GM12878 (cell line): ENCODE data around the gene BMP2K. TPM values are rescaled to one million over a fixed set of nuclear protein-coding genes. Genes with fewer than 3 reads are reported as not detected.

Source experiments
- ATAC-seq: fragments of 200-7000 bp; cut with Tn5 transposase; 3 replicates; pipeline ENCODE4 v1.9.1; 2020; ENCODE audit warnings: mild to moderate bottlenecking, moderate library complexity
- BruUV-seq: library from RNA; stranded (reverse); fragments of 400-500 nt; replicated peaks from 2 replicates; lab custom pipeline; 2021; lab: Mats Ljungman, UMichigan
- CTCF ChIA-PET: fragments of 300-600 bp; sonication (Branson Sonifier 250); formaldehyde crosslinking; extraction: SDS; loops from one replicate; lab custom pipeline; 2021; ENCODE audit warnings: inconsistent platforms; lab: Yijun Ruan, JAX
- POLR2A ChIA-PET: fragments of 350-600 bp; formaldehyde crosslinking; extraction: SDS; loops from one replicate; lab custom pipeline; 2021; ENCODE audit warnings: inconsistent platforms; lab: Charles Lee
- RAD21 ChIA-PET: fragments of 300-600 bp; sonication (Branson Sonifier 250); formaldehyde crosslinking; loops from one replicate; lab custom pipeline; 2023; ENCODE audit warnings: antibody characterized with exemption; ENCODE audit not compliant: unreplicated experiment; lab: Charles Lee
- SMC1A ChIA-PET: fragments of 300-600 bp; sonication (Branson Sonifier 250); formaldehyde crosslinking; loops from one replicate; lab custom pipeline; 2023; ENCODE audit not compliant: unreplicated experiment, uncharacterized antibody; lab: Charles Lee
- DNase-seq: peaks from one replicate; pipeline ENCODE4 v3.0.0-alpha.2; 2011; ENCODE audit warnings: low read depth, low spot score
- FAIRE-seq: peaks from 3 replicates; lab custom pipeline; 2011; peaks lifted over from hg19 to GRCh38; lab: Jason Lieb, UNC
- H2AFZ ChIP-seq: 2 replicates; pipeline ENCODE4 v1.6.0; 2011; ENCODE audit warnings: low read depth, low read length, control low read depth; ENCODE audit not compliant: control insufficient read depth
- H3K27ac ChIP-seq: 2 replicates; pipeline ENCODE4 v1.5.1; 2011; ENCODE audit warnings: control low read depth; ENCODE audit not compliant: control insufficient read depth, insufficient read depth
- H3K27me3 ChIP-seq, 2 experiments: replicated peaks in 1 of 2; 2 replicates each; pipeline versions ENCODE4 v1.6.0 to v1.6.1; 2011; ENCODE audit warnings: low read length in 1 of 2; ENCODE audit not compliant: control insufficient read depth in 2 of 2, insufficient read depth in 2 of 2
- H3K36me3 ChIP-seq, 2 experiments: 2 replicates each; pipeline ENCODE4 v1.5.1; 2011; ENCODE audit warnings: low read length in 1 of 2; ENCODE audit not compliant: control insufficient read depth in 2 of 2, insufficient read depth in 2 of 2
- H3K4me1 ChIP-seq: 2 replicates; pipeline ENCODE4 v1.6.1; 2011; ENCODE audit warnings: mild to moderate bottlenecking, low read length, moderate library complexity, mixed read lengths; ENCODE audit not compliant: control insufficient read depth, insufficient read depth
- H3K4me2 ChIP-seq: 2 replicates; pipeline ENCODE4 v1.6.0; 2011; ENCODE audit warnings: control low read depth; ENCODE audit not compliant: control insufficient read depth, insufficient read depth
- H3K4me3 ChIP-seq: fragments of 200-600 bp; sonication (generic); 2 replicates; pipeline ENCODE4 v1.5.1; 2016
- H3K79me2 ChIP-seq: 2 replicates; pipeline ENCODE4 v1.6.0; 2011; ENCODE audit warnings: low read length; ENCODE audit not compliant: control insufficient read depth, insufficient read depth
- H3K9ac ChIP-seq: 2 replicates; pipeline ENCODE4 v1.8.0; 2011; ENCODE audit warnings: low read length, control low read depth, mixed read lengths; ENCODE audit not compliant: control insufficient read depth, insufficient read depth
- H3K9me3 ChIP-seq: replicated peaks from 3 replicates; pipeline ENCODE4 v1.5.1; 2011; ENCODE audit warnings: mild to moderate bottlenecking, low read length; ENCODE audit not compliant: control insufficient read depth, insufficient read depth
- H4K20me1 ChIP-seq: 2 replicates; pipeline ENCODE4 v1.6.0; 2011; ENCODE audit not compliant: control insufficient read depth, insufficient read depth
- ATF2 ChIP-seq: IDR thresholded peaks from 2 replicates; pipeline ENCODE4 v1.6.1; 2012; ENCODE audit warnings: low read length, inconsistent platforms
- BMI1 ChIP-seq: fragments of 450-650 bp; IDR thresholded peaks from 2 replicates; pipeline ENCODE4 v1.6.1; 2016; ENCODE audit warnings: mild to moderate bottlenecking, moderate library complexity, borderline replicate concordance
- GATAD2B ChIP-seq: fragments of 450-650 bp; conservative IDR thresholded peaks from 2 replicates; pipeline ENCODE4 v1.6.1; 2017; ENCODE audit warnings: low read depth, mild to moderate bottlenecking, moderate library complexity
- HDGF ChIP-seq: fragments of 450-650 bp; IDR thresholded peaks from 2 replicates; pipeline ENCODE4 v1.6.1; 2016; ENCODE audit warnings: antibody characterized with exemption
- IKZF1 ChIP-seq: fragments of 450-650 bp; conservative IDR thresholded peaks from 2 replicates; pipeline ENCODE4 v1.6.1; 2017; ENCODE audit warnings: antibody characterized with exemption, mild to moderate bottlenecking
- IRF4 ChIP-seq: IDR thresholded peaks from 2 replicates; pipeline ENCODE4 v1.6.1; 2011; ENCODE audit warnings: low read depth, low read length
- JUNB ChIP-seq: IDR thresholded peaks from 2 replicates; pipeline ENCODE4 v1.6.1; 2016; ENCODE audit warnings: antibody characterized with exemption, mild to moderate bottlenecking
- JUND ChIP-seq: IDR thresholded peaks from 2 replicates; pipeline ENCODE4 v1.6.1; 2012; ENCODE audit warnings: low read depth, mild to moderate bottlenecking, low read length, improper control_type of control experiment, moderate library complexity
- KLF5 ChIP-seq: fragments of 450-650 bp; IDR thresholded peaks from 2 replicates; pipeline ENCODE4 v1.6.1; 2014; ENCODE audit warnings: mild to moderate bottlenecking; ENCODE audit not compliant: partially characterized antibody
- MEF2A ChIP-seq: IDR thresholded peaks from 2 replicates; pipeline ENCODE4 v1.6.1; 2011; ENCODE audit warnings: low read depth, mild to moderate bottlenecking, low read length, moderate library complexity; ENCODE audit not compliant: insufficient read depth
- MYB ChIP-seq: fragments of 150-350 bp; IDR thresholded peaks from 2 replicates; pipeline ENCODE4 v1.6.1; 2014; ENCODE audit warnings: mild to moderate bottlenecking, low read depth, low read length, borderline replicate concordance
- NBN ChIP-seq: fragments of 450-650 bp; IDR thresholded peaks from 2 replicates; pipeline ENCODE4 v1.6.1; 2016
- PBX3 ChIP-seq: IDR thresholded peaks from 2 replicates; pipeline ENCODE4 v1.6.1; 2011; ENCODE audit warnings: mild to moderate bottlenecking, low read depth, low read length, moderate library complexity; ENCODE audit not compliant: insufficient replicate concordance
- POLR2AphosphoS2 ChIP-seq: IDR thresholded peaks from 2 replicates; pipeline ENCODE4 v1.6.1; 2011; ENCODE audit warnings: low read depth, mild to moderate bottlenecking, low read length, improper control_type of control experiment, moderate library complexity
- POU2F2 ChIP-seq: IDR thresholded peaks from 3 replicates; pipeline ENCODE4 v1.6.1; 2011; ENCODE audit warnings: low read depth, mild to moderate bottlenecking, low read length, borderline replicate concordance
- RUNX3 ChIP-seq: IDR thresholded peaks from 2 replicates; pipeline ENCODE4 v1.6.1; 2012; ENCODE audit warnings: low read length, inconsistent platforms
- SIX5 ChIP-seq: IDR thresholded peaks from 2 replicates; pipeline ENCODE4 v1.6.1; 2011; ENCODE audit warnings: mild to moderate bottlenecking, low read depth, low read length, moderate library complexity; ENCODE audit not compliant: severe bottlenecking
- SMARCA5 ChIP-seq: fragments of 450-650 bp; IDR thresholded peaks from 2 replicates; pipeline ENCODE4 v1.6.1; 2017; ENCODE audit warnings: mild to moderate bottlenecking
- STAT1 ChIP-seq: fragments of 450-650 bp; conservative IDR thresholded peaks from 2 replicates; pipeline ENCODE4 v1.6.1; 2014; ENCODE audit warnings: antibody characterized with exemption, mild to moderate bottlenecking
- USF2 ChIP-seq: IDR thresholded peaks from 2 replicates; pipeline ENCODE4 v1.6.1; 2011; ENCODE audit warnings: low read depth, low read length, improper control_type of control experiment, borderline replicate concordance
- YY1 ChIP-seq: IDR thresholded peaks from 2 replicates; pipeline ENCODE4 v1.6.1; 2011; ENCODE audit warnings: low read depth, mild to moderate bottlenecking, low read length
- WGBS: methylation state at CpG from one replicate; pipeline ENCODE4 v1.1.6; 2016; ENCODE audit warnings: low lambda C conversion rate; ENCODE audit not compliant: insufficient replicate concordance, insufficient coverage; ENCODE audit errors: missing lambda C conversion rate; 5-methylcytosine and 5-hydroxymethylcytosine counted together
- in situ Hi-C: fragments of 300-500 bp; cut with MboI; formaldehyde crosslinking; loops from 9 replicates; pipeline ENCODE4 v1.14.3; 2018; ENCODE audit warnings: mixed read lengths
- intact Hi-C: fragments of 100-400 bp; cut with micrococcal nuclease; formaldehyde crosslinking; loops from one replicate; pipeline ENCODE4 v1.14.2; 2022; ENCODE audit not compliant: unreplicated experiment
- polyA plus RNA-seq, 11 experiments: library from polyadenylated mRNA; depleted of rRNA in 4 of 11; unstranded in 6 of 11; stranded (reverse) in 5 of 11; fragments of >200 nt; fragmentation: Nextera tagmentation in 4 of 11; fragmentation: Illumina TruSeq in 1 of 11; extraction: Ambion mirVana in 4 of 11; extraction: Trizol in 1 of 11; gene quantifications; 1 replicate in 1 of 11; 2 replicates in 10 of 11; pipeline versions ENCODE4 v1.2.1 to v1.2.3, GENCODE V29; 2011 to 2016; ENCODE audit warnings: inconsistent platforms in 2 of 11, missing spikeins in 2 of 11, low read depth in 1 of 11
- total RNA-seq, 4 experiments: library from RNA; depleted of rRNA in 3 of 4; stranded (reverse); fragments of >200 nt in 3 of 4; fragmentation: Illumina TruSeq in 1 of 4; extraction: Trizol in 1 of 4; gene quantifications; 2 replicates each; pipeline versions ENCODE4 v1.2.1 to v1.2.3, GENCODE V29; 2013 to 2021

Gene BMP2K
- total and polyA plus RNA-seq, 10 of the 15 experiments (the other 5 are each of a cell fraction or from before 2014, with no cell fraction given), result 3.3 to 84.6 (median 24.8) TPM

GRCh38 chr4:78748381-78748780, 27.8 kb upstream of the BMP2K start (continued):
- TF ChIP-seq MYB (no peak), KLF5 (no peak), YY1 (no peak), STAT1 (no peak), MEF2A (no peak), IKZF1 (no peak), HDGF (no peak)
- TF ChIP-seq, all 136 proteins: peak for 0

- 43% methylated on average over 4 of the region's 4 CpGs for WGBS
- CTCF ChIA-PET, result interaction anchor here (0.6 to 3.4 kb wide), 8 partner anchors 9 to 136 kb away, joined by 3 to 21 read pairs (median 4); no protein-coding TSS in a partner anchor
- peak overlapping the region; percentile 58 for H3K27ac ChIP-seq
- POLR2A ChIA-PET, result interaction anchor here (0.9 to 2.1 kb wide), 6 partner anchors 17 to 135 kb away, joined by 3 to 5 read pairs (median 4); no protein-coding TSS in a partner anchor
- no peaks in the 10 kb centered on the region for H4K20me1 ChIP-seq
- H3K4me3 ChIP-seq, result no peak overlapping the region
- DNase-seq, result peak; percentile 71
- ATAC-seq, result peak; percentile 73
- no TSS peak for BruUV-seq
- H3K79me2 ChIP-seq, result no peaks in the 10 kb centered on the region
- H3K4me2 ChIP-seq, result peak overlapping the region; percentile 38
- intact Hi-C loops, result loop anchor here (1.0 kb wide), 1 partner anchor 87 kb away; no protein-coding TSS in a partner anchor
- H3K9ac ChIP-seq, result no peak overlapping the region
- no peak overlapping the region for H2AFZ ChIP-seq
- H3K4me1 ChIP-seq, result peaks cover 42% of the 10 kb centered on the region
- H3K9me3 ChIP-seq, result no peaks in the 10 kb centered on the region
- no peak for FAIRE-seq
- SMC1A ChIA-PET, result interaction anchor here (0.8 to 4.7 kb wide), 26 partner anchors 9 to 687 kb away, joined by 3 to 32 read pairs (median 5); no protein-coding TSS in a partner anchor
- H3K36me3 ChIP-seq, result no peaks in the 10 kb centered on the region
- H3K27me3 ChIP-seq, result no peaks in the 10 kb centered on the region
- in situ Hi-C loops, result no loop called here
- RAD21 ChIA-PET, result interaction anchor here (0.7 to 3.1 kb wide), 16 partner anchors 18 to 690 kb away, joined by 3 to 25 read pairs (median 4); no protein-coding TSS in a partner anchor
- TF ChIP-seq SMARCA5 (peak; percentile 48; the same call in 1 of the 2 replicates), GATAD2B (peak; percentile 11; the same call in 1 of the 2 replicates), ATF2 (no peak), USF2 (no peak), SIX5 (no peak), NBN (no peak), IRF4 (no peak), POLR2AphosphoS2 (no peak), PBX3 (peak; percentile 39), POU2F2 (peak; percentile 21; the same call in 1 of the 3 replicates), JUND (no peak), RUNX3 (peak; percentile 84), BMI1 (no peak), JUNB (peak; percentile 36; the same call in 1 of the 2 replicates)
Observed at GRCh38 chr4:78749258-78749971, 26.7 kb upstream of the BMP2K start.
